ENCODE results near the gene CLEC4F. TPM values are rescaled to one million over a fixed set of nuclear protein-coding genes. Genes with fewer than 3 reads are reported as not detected.

The CLEC4F gene
- polyA plus RNA-seq, 1 donor (not counting 4 experiments of a cell fraction or from before 2014, with no cell fraction given), result not detected

DNA sequence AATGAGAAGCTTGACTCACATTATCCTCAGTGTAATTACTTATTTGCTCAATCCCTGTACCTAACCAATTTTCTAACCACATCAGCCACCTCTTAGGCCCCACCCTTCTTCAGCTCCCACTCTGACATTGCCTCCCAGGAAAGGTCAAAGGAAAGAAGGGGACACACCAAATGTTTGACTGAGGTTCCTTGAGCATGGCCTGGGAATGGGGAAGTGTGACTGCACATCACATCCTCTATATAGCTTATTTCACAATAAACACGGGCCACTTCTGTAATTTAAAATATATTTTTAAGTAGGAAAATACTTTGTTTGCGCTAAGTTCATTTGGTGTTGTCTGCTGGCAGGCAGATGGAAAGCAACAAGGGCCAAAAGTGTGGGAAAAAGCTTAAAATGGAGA lies 26.9 kb downstream of the CLEC4F start:
- Histone ChIP-seq H3K4me3 (ENCODE audit: control insufficient read depth in 2 of 3, extremely low read depth in 1 of 3, insufficient read depth in 2 of 3, low read depth in 1 of 3, low read length in 3 of 3) (no peak overlapping the region), H3K27me3 (ENCODE audit: control insufficient read depth, extremely low read depth, insufficient read depth, low read length) (peaks cover 48% of the 10 kb centered on the region), H3K9ac (ENCODE audit: control insufficient read depth, extremely low read depth, insufficient read depth, low read length) (no peak overlapping the region), H3K4me1 (ENCODE audit: control insufficient read depth, extremely low read depth, insufficient read depth, low read length) (peaks cover 5% of the 10 kb centered on the region), H3K36me3 (ENCODE audit: control insufficient read depth in 2 of 2, extremely low read depth in 1 of 2, insufficient read depth in 2 of 2, low read length in 2 of 2) (no peaks in the 10 kb centered on the region), H3K79me2 (ENCODE audit: control insufficient read depth, insufficient read depth, low read length) (no peaks in the 10 kb centered on the region), H4K20me1 (ENCODE audit: control insufficient read depth, extremely low read depth, insufficient read depth, low read length) (no peaks in the 10 kb centered on the region), H3K27ac (ENCODE audit: control insufficient read depth, insufficient read depth, low read length) (no peak overlapping the region), H3K9me1 (ENCODE audit: control insufficient read depth, extremely low read depth, insufficient read depth, low read length) (no peaks in the 10 kb centered on the region), H3K4me2 (ENCODE audit: control insufficient read depth, extremely low read depth, insufficient read depth, low read depth, low read length) (no peak overlapping the region), H3K9me3 (ENCODE audit: control insufficient read depth, low read depth, low read length) (no peaks in the 10 kb centered on the region), H2AFZ (ENCODE audit: control insufficient read depth, low read length) (no peak overlapping the region)
- no peak for FAIRE-seq
- DNase-seq (ENCODE audit: low read depth, low spot score), result no peak
- dilution Hi-C loops (cut with MboI; ENCODE audit: extremely low pct_ligation_motif_present, low sequenced_read_pairs), result loop anchor here (25.0 kb wide), 1 partner anchor 481 kb away; the partner anchor contains the start of gene FAM136A
- TF ChIP-seq, protein P1, sequence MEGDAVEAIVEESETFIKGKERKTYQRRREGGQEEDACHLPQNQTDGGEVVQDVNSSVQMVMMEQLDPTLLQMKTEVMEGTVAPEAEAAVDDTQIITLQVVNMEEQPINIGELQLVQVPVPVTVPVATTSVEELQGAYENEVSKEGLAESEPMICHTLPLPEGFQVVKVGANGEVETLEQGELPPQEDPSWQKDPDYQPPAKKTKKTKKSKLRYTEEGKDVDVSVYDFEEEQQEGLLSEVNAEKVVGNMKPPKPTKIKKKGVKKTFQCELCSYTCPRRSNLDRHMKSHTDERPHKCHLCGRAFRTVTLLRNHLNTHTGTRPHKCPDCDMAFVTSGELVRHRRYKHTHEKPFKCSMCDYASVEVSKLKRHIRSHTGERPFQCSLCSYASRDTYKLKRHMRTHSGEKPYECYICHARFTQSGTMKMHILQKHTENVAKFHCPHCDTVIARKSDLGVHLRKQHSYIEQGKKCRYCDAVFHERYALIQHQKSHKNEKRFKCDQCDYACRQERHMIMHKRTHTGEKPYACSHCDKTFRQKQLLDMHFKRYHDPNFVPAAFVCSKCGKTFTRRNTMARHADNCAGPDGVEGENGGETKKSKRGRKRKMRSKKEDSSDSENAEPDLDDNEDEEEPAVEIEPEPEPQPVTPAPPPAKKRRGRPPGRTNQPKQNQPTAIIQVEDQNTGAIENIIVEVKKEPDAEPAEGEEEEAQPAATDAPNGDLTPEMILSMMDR (optimal IDR thresholded peaks at IDR 0.05 in 1 of 3, IDR thresholded peaks at IDR 0.05 in 1 of 3, conservative IDR thresholded peaks at IDR 0.05 in 1 of 3; ENCODE audit: extremely low read depth in 1 of 3, insufficient read depth in 2 of 3, low read length in 3 of 3), result no peak
- TF ChIP-seq EZH2 (IDR thresholded peaks at IDR 0.05; ENCODE audit: low read length), result no peak

DNA sequence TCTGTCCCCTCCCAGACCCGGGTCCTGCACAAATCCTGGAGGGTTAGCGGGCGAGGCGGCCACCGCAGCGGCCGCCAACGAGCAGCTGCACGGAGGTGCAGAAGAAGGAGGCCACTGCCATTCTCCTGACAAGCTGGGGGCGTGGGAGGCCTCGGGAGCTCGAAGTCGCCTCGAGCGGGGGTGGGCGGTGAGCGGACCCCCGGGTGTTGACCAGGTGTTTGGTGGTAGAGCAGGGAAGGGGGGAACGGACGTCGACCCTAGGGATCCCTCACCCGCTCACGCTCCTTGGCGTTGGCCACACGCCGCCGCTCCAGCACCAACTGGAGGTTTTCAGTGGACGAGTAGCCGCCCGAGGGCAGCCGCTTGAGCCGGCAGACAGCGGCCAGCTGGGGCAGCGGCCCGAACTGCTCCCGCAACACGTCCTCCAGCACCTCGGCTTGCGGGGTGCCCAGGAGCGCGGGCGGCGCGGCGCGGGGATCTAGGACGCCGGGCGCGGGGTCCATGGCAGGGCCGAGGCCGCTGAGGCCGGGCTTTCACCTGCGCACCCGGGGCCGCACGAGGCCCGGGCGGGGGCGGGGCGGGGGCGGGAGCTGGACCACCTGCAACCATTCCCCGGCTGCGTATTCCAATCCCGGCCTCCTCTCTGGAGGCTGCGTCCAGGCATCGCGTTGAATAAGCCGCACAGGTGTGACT lies 30.1 kb downstream of the CLEC4F start, which contains the start of gene FIGLA:
FIGLA (minus strand) TSS at position 508 of the 693 bp plus-strand sequence; CDS start at position 503, 5 bp downstream.
- no peaks in the 10 kb centered on the region for H4K20me1 ChIP-seq (ENCODE audit: control insufficient read depth, extremely low read depth, insufficient read depth, low read length)
- TF ChIP-seq, protein P1 (optimal IDR thresholded peaks at IDR 0.05 in 1 of 3, IDR thresholded peaks at IDR 0.05 in 1 of 3, conservative IDR thresholded peaks at IDR 0.05 in 1 of 3; ENCODE audit: extremely low read depth in 1 of 3, insufficient read depth in 2 of 3, low read length in 3 of 3), result no peak
- peak; percentile 90 for TF ChIP-seq EZH2 (IDR thresholded peaks at IDR 0.05; ENCODE audit: low read length)
- no peak within 1 kb of the TSS for H3K9ac ChIP-seq (ENCODE audit: control insufficient read depth, extremely low read depth, insufficient read depth, low read length)
- DNase-seq (ENCODE audit: low read depth, low spot score) (no peak), FAIRE-seq (no peak)
- dilution Hi-C loops (cut with MboI; ENCODE audit: extremely low pct_ligation_motif_present, low sequenced_read_pairs), result loop anchor here (25.0 kb wide), 1 partner anchor 478 kb away; the partner anchor contains the start of gene FAM136A
- peak within 1 kb of the TSS; percentile 62 for H3K4me2 ChIP-seq (ENCODE audit: control insufficient read depth, extremely low read depth, insufficient read depth, low read depth, low read length)
- H3K9me3 ChIP-seq (ENCODE audit: control insufficient read depth, low read depth, low read length), result no peaks in the 10 kb centered on the region
- H3K79me2 ChIP-seq (ENCODE audit: control insufficient read depth, insufficient read depth, low read length), result no peaks in the 10 kb centered on the region
- H3K27me3 ChIP-seq (ENCODE audit: control insufficient read depth, extremely low read depth, insufficient read depth, low read length), result peaks cover 50% of the 10 kb centered on the region
- H2AFZ ChIP-seq (ENCODE audit: control insufficient read depth, low read length), result no peak within 1 kb of the TSS
- peaks cover 5% of the 10 kb centered on the region for H3K4me1 ChIP-seq (ENCODE audit: control insufficient read depth, extremely low read depth, insufficient read depth, low read length)
- no peaks in the 10 kb centered on the region for H3K36me3 ChIP-seq (ENCODE audit: control insufficient read depth in 2 of 2, extremely low read depth in 1 of 2, insufficient read depth in 2 of 2, low read length in 2 of 2)
- H3K27ac ChIP-seq (ENCODE audit: control insufficient read depth, insufficient read depth, low read length), result no peak within 1 kb of the TSS
- peak within 1 kb of the TSS in 1 of 3 experiments; percentile 40 for H3K4me3 ChIP-seq (ENCODE audit: control insufficient read depth in 2 of 3, extremely low read depth in 1 of 3, insufficient read depth in 2 of 3, low read depth in 1 of 3, low read length in 3 of 3)
- H3K9me1 ChIP-seq (ENCODE audit: control insufficient read depth, extremely low read depth, insufficient read depth, low read length), result no peaks in the 10 kb centered on the region
